ENCODE measurements around the gene KIF3C. TPM values are rescaled to one million over a fixed set of nuclear protein-coding genes. Genes with fewer than 3 reads are reported as not detected.
"Not testable (repeated sequence)": the region's sequence is repeated elsewhere in the genome, so short reads cannot be mapped to it uniquely, and the experiment has no call there.

KIF3C gene
- 17.6 and 20.6 TPM in 2 replicates for total RNA-seq (2014; rRNA removed; shearing (Covaris generic))

DNA sequence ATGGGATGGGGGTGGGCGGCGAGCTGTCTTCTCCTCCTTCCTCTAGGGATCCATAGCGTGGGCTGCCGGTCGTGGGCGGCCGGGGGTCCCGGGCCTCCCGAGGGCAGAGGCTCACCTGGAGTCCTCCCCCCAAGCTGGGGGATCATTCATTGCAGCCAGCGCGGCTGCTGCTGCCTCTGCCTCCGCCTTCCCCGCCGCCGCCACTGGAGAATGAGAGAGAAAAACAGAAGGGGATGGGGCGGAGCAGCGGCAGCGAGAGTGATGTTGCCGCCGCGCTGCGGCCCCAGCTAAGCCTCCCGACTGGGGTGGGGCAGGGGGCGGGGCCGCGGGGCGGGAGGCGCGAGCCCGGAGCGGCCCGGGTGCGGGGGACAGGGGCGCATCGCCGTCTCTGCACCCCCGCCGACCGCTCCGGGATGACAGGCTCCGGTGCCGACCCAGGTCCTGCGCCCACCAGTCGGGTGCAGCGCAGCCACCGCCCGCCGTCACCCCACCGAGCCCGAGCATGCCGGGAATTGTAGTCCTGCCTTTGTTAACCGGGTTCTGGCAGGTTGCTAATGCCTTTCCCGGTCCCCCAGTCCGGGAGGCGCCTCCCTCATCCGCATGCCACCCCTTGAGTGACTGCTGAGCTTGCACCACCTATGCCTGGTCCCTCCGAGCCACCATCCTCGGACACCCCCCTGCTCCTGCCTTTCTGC, at the start of gene KIF3C:
TSS of gene KIF3C (minus strand) at position 225 of the 695 bp plus-strand sequence. CDS start 580 bp downstream, outside the sequence.
- DNase-seq (ENCODE audit: low spot score) = peak; percentile 85

DNA sequence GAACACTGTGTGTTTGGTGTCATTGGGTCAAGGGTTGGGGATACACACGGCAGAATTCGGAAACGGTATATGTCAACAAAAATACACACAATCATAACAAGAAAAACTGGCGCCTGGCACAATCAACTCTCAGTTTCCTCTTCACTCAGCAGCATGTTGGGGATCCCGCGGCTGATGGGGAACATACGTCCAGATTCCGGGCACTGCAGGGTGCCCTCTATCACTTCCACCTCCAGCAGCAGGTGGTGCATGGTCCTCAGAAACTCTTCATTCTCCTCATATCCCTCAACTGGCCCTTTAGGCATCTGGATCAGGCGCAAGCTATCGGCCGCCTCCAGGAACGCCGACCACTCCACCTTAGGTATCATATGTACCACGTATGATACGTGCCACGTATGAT, 45.8 kb upstream of the KIF3C start:
- in situ Hi-C loops (cut with HindIII; ENCODE audit: low sequenced_read_pairs); DNase-seq (ENCODE audit: low spot score): not testable (repeated sequence)

More for the DNA sequence above, at the start of gene KIF3C:
- in situ Hi-C loops (cut with HindIII; ENCODE audit: low sequenced_read_pairs) = no loop called here

DNA sequence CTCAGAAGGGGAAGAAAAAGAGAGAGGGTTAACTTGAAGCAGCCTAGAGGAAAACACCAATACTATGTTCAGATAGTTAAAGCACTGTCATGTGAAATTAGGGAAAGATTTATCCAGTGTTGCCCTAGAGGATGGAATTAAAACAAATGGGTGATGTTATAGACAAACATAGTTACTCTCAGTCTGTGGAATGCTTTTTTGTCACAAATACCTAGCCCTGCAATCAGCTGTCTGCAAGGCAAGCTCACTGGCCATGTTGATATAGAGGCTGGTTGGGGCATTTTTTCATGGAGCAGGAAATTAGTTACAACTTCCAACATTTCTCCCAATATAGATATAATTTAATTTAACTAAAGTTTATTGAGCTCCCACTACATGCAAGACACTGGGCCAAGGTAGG, 43.2 kb upstream of the KIF3C start:
- no peak for DNase-seq (ENCODE audit: low spot score)
- in situ Hi-C loops (cut with HindIII; ENCODE audit: low sequenced_read_pairs) = no loop called here

DNA sequence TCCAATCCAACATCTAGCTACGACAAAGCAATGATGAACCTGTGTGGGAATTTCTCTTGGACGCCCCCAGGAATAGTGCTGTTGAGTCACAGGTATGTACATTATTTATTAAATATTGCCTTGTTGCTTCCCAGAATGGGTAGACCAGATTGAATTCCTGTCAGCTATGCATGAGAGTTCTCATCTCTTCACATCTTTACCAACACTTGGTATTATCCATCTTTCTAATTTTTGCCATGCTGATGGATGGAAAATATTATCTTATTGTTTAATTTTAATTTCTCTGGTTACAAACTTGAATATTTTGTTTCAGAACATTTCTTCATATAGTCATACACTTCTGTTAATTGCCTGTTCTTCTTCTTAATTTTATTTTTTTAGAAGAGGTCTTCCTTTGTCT, 42.0 kb upstream of the KIF3C start:
- no peak for DNase-seq (ENCODE audit: low spot score)
- in situ Hi-C loops (cut with HindIII; ENCODE audit: low sequenced_read_pairs) = no loop called here

DNA sequence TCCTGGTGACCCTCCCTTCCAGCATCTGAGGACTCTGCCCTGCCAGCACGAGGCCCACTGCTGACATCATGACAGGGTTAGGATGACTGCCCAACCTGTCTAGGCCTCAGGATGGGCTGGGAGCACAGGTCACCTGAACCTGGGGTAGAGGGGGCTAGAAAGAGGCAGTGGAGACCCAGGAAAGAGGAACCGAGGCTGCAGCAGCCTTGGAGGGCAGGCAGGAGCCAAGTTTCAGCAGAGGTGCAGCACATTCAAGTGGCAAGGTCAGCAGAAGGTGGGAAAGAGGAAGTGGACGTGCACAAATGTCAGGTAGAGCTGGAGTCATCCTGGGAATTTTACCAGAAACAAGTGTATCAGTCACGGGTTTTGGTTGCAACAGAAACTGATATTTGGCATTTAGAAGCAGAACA, 37.9 kb upstream of the KIF3C start:
- in situ Hi-C loops (cut with HindIII; ENCODE audit: low sequenced_read_pairs) = no loop called here
- DNase-seq (ENCODE audit: low spot score) = no peak

DNA sequence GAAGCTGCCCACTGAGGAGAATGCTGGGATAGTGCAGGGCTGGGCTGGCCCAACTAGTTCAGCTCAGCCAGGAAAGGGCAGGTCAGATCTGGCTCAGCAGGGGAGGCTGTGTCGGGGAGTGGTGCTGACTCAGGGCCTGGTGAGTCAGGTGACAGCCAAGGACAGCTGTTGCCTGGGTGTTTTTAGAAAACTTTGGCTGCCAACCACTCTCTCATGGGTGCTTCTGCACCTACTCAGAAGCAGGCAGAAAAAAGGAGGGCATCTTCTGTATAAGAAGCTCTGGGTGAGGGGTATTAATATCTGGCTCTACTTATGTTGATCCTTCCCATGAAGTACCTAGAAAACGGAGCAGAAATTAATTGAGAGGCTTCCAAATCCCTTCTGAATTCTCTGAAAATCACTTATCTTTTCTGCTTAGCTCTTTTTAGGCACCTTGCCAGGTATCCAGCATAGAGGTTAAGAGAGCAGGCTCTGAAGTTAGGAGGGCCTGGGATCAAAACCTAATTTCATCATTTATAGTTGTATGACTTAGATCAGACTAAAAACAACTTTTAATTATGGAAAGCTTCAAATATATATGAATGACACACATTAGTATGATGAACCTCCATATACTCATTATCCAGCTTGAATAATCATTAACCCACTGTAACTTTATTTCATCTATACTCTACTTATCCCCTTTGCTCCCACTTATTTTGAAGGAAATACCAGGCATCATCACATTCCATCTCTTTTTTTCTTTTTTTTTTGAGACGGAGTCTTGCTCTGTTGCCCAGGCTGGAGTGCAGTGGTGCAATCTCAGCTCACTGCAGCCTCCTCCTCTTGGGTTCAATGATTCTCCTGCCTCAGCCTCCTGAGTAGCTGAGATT, 36.1 kb upstream of the KIF3C start:
- no peak for DNase-seq (ENCODE audit: low spot score)
- in situ Hi-C loops (cut with HindIII; ENCODE audit: low sequenced_read_pairs) = no loop called here

DNA sequence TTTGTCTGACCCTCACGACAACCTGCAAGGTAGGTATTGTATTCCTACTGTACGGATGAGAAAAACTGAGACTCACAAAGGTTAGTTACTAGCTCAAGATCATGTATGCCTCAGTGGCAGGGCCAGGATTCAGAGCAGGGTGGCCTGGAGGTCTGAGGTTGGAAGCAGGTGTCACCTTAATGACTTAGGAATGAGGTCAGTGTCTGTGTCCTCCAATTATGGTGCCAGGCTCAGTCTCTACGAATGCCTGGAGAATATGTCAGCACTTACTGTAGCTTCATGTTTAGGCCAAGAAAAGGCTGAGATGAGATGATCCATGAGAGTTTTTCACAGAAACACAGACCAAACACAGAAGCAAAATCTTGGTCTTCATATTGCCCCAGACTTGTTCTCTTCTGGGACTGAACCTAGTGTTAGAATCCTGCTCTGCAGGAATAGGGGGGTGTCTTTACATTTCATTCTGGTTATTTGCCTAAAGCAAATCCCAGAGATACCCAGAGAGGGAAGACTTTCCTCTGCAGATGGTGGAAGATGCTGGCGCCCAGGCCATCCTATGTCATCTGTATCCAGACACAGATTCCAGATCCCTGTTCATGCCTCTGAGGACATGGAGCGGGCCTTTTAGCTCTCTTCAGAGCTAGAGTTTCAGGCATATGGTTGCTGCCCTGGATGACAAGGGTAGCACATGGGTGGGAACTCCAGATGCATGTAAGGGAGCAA, 35.3 kb upstream of the KIF3C start:
- in situ Hi-C loops (cut with HindIII; ENCODE audit: low sequenced_read_pairs) = no loop called here
- no peak for DNase-seq (ENCODE audit: low spot score)

DNA sequence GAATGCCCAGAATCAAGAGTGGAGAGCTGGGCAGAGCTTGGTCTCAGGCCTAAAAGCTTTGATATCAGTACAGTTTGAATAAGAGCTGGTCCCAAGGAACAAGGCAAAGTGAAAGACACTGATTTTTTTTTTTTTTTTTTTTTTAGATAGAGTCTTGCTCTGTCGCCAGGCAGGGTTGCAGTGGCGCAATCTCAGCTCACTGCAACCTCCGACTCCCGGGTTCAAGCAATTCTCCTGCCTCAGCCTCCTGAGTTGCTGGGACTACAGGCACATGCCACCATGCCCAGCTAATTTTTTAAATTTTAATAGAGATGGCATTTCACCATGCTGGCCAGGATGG, 34.4 kb upstream of the KIF3C start:
- in situ Hi-C loops (cut with HindIII; ENCODE audit: low sequenced_read_pairs); DNase-seq (ENCODE audit: low spot score): not testable (repeated sequence)

DNA sequence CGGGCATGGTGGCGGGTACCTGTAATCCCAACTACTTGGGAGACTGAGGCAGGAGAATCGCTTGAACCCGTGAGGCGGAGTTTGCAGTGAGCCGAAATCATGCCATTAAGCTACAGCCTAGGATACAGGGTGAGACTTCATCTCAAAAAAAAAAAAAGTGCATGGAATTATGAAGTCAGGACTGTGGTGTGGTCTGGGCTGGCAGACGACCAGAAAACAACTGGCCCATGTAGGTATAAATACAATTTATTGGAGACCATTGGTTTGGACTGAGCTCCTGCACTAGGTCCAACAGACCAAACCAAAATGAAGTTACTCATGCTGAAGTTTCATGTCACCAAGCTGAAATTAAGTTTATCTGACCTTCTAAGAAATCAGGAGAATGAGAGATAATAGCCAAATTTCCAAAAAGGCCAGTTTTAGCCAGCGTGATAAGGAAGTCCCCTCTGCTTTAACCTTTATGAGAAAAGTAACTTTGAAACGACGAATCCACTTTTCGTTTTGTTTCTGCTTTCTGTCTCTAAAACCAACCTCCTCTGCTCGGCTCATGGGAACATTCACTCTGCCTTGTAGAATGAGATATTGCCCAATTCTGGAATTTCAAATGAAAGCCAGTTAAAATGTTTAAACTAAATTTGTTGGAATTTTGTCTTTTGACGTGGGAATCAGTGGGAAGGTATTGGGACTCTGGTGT, 33.9 kb upstream of the KIF3C start:
- no peak for DNase-seq (ENCODE audit: low spot score)
- in situ Hi-C loops (cut with HindIII; ENCODE audit: low sequenced_read_pairs) = no loop called here

DNA sequence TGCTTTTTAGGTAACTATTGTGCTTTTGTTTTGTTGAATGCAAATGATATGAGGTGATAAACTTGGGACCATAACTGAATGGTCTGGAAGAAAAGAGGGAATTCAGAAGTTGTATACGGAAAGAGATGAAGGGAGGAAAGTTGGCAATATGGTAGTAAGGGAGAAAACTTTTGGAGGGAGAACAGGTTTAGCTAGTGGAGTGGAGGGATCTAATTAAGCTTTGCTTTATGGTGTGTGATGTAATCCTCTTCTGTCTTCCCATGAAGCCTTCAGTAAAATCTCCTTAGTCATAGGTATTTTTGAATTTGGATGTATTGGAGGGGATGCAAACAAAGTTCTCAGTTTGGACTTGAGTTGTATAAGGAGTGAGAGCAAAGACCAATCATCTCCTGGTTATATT, 31.4 kb upstream of the KIF3C start:
- in situ Hi-C loops (cut with HindIII; ENCODE audit: low sequenced_read_pairs) = no loop called here
- no peak for DNase-seq (ENCODE audit: low spot score)

DNA sequence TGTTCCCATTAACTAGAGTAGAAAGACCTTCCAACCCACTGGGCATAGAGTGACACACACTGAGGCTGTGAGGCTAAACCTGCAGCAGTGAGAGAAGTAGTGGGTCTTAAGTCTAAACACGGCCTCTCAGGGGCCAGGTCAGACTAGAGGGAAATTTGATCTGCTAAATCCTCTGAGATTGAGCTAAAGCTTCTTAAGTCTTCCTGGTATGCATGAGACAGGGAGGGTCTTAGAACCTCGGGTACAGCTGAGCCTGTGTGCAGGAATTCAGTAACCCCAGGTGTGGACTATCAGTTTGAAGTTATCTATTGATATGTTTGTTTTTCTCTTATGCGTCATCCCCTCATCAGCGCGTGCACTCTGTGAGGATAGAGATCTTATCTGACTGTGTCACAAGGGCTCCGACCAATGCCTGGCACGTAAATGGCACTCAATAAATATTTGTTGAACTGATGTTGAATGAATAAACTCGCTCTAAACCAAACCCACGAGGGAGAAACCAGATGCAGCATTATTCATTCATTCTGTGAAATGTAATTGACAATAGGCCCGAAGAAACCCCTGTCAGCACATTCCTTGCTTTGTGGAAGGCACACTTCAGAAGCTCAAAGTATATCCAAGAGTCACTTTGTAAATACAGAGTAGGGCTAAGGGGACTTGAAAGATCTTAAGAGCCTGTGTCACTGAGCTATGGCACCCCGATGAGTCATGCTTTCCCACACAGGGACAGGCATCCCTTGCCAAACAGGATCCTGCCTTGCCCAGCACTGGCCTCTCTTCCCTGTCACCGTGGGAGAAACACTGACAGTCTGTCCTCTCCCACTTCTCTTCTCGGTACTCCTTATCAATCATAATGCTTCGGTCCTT, 29.9 kb upstream of the KIF3C start:
- in situ Hi-C loops (cut with HindIII; ENCODE audit: low sequenced_read_pairs) = no loop called here
- peak; percentile 61 for DNase-seq (ENCODE audit: low spot score)

DNA sequence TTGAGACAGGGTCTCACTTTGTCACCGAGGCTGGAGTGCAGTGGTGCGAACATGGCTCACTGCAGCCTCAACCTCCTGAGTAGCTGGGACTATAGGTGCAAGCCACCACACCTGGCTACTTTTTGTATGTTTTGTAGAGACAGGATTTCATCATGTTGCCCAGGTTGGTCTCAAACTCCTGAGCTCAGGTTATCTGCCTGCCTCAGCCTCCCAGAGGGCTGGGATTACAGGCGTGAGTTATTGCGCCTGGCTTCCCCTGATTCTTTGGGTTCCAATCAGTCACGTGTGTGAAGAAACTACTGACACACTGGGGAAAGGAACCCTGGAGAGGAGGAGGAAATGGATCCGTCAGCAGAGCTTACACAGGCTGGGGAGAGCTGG, 29.3 kb upstream of the KIF3C start:
- DNase-seq (ENCODE audit: low spot score) = no peak
- in situ Hi-C loops (cut with HindIII; ENCODE audit: low sequenced_read_pairs) = no loop called here

DNA sequence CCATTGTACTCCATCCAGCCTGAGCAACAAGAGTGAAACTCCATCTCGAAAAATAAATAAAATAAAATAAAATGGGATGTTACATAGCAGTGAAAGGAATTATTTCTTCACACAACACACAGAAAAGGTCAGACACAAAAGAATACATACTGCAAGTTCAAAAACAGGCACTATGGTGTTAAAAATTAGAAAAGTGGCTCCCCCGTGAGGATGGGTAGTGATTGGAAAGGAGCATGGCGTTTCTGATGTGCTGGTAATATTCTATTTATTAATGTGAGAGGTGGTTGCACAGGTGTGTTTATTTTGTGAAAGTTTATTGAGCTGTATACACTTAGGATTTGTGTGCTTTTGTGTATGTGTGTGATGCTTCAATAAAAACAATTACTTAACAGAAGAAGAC, 28.6 kb upstream of the KIF3C start:
- in situ Hi-C loops (cut with HindIII; ENCODE audit: low sequenced_read_pairs) = no loop called here
- DNase-seq (ENCODE audit: low spot score) = no peak

DNA sequence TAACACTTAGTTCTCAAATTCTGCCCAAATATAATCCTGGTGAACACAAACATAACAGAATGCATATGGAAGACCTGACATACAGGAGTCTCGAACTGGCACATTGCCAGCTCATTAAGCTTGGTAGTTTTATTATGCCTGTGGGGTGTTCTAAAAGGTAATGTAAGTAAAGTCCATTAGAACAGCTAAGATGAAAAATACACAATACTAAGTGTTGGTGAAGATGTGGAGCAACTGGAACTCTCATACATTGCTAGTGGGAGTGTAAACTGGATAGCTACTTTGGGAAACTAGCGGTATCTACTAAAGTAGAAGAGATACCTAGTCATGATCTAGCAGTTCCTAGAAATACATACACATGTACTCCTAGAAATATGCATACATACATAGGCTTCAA, 27.3 kb upstream of the KIF3C start:
- in situ Hi-C loops (cut with HindIII; ENCODE audit: low sequenced_read_pairs) = no loop called here
- no peak for DNase-seq (ENCODE audit: low spot score)

DNA sequence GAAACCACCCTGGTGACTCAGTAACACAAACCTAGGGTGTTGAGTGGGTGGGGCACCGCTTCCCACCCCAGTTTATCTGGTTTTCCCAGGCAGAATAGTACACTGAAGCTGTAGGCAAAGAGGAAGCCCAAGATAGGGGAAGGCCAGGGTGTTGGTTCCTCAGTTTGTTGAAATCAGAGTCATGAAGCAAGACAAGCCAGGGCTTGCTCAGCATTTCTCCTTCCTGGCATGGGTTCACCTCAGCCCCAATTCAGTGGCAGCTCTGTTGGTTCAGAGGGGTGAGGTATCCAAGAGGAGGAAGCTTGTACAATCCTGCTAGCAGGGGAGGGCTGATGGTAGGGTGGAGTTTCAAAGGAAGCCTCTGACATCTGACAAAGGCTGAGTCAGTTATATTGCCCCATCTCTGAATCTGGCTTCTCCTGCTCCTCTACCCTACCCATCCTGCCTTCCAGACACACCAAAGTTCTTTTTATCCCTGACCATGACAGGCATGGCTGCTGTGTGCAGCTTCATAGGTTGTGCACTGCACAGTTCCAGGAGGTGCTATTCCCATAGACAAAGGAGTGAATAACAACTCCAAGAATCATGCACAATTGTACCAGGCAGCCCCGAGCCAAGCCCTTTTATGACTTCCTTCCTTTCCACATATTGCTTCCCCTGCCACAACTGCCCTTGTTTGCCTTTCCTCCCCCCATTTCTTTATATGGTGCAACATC, 26.7 kb upstream of the KIF3C start:
- DNase-seq (ENCODE audit: low spot score) = no peak
- in situ Hi-C loops (cut with HindIII; ENCODE audit: low sequenced_read_pairs) = no loop called here

DNA sequence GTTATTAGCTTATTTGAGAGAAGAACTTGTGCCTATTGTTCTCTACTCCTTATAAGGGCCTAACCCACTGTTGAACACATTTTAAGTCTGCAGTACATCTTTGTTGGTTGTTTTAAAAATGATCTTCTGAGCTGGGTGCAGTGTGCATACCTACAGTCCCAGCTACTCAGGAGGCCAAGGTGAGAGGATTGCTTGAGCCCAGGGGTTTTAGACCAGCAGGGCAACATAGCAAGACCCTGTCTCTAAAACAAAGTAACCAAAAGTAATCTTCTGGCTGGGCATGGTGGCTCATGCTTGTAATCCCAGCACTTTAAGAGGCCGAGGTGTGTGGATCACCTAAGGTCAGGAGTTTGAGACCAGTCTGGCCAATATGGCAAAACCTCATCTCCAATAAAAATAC, 25.8 kb upstream of the KIF3C start:
- no peak for DNase-seq (ENCODE audit: low spot score)
- in situ Hi-C loops (cut with HindIII; ENCODE audit: low sequenced_read_pairs) = no loop called here

DNA sequence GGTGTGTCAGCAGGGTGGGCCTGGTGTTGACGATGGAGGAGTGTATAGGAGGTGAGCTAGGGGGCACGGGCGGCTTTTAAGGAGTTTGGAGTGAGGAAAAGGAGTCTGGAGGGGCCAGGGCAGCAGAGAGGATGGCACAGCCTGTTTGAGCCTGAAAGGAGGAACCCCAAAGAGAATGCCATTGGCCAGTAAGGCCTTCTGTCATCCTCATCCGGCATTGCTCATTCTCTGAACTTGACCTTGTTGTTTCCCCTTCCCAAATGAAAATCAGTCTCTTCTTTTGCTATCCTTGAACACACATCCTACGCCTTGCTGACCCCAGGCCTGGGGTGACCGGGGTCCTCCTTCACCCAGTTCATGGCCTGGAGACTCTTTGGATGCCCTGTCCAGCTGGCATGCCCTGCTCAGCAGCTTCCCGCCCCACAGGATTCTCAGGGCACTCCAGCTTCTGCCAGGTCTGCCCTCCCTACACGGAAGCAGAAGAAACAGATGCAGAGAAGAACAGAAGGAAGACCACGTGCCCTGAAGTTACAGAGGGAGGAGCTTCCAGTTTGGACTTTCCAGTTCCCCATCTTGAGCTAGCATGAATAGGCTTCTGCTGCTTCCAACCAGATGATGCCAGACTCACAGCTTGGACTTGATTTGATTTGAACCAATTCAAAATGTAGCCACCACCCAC, 20.5 kb upstream of the KIF3C start:
- DNase-seq (ENCODE audit: low spot score) = no peak
- in situ Hi-C loops (cut with HindIII; ENCODE audit: low sequenced_read_pairs) = no loop called here
